Heart left ventricle (tissue), 13 donors: ENCODE measurements around the gene RPS27L.

Experiments used
- POLR2A ChIP-seq, 2 donors: fragments of 450-650 bp; IDR thresholded peaks; one replicate each; pipeline ENCODE4 v1.6.1; 2017; ENCODE audit warnings: antibody characterized with exemption in 2 of 2, mild to moderate bottlenecking in 2 of 2, moderate library complexity in 2 of 2
- TF ChIP-seq, protein P1 (sequence below), 12 donors: fragments of 200-600 bp; sonication (generic) in 4 of 12; IDR thresholded peaks; one replicate each; pipeline versions ENCODE4 v1.5.0 to v1.8.0; 2018 to 2022; ENCODE audit warnings: antibody characterized with exemption in 12 of 12, mild to moderate bottlenecking in 5 of 12
- donor health status: ischemic (EF 13 %, LVEDD 7.1; RV severe dilation, severe dysfunction).
- donor health status: DM: no; HTN: yes; CAD: no.
- donor health status: DM: no; HTN: no; CAD: no.
- donor health status: ischemic (EF 25% LVEDD 6.9; RV normal size, moderate dysfunction).
- donor health status: ischemic (EF 25% LVEDD 5.7; RV mildly dilated, moderate dysfunction).
- donor health status: ischemic (EF 35%, LVEDD 5.7; RV mildly dilated, moderate dysfunction).
- donor health status: nonischemic (EF 11% LVEDD 7.7; RV severe dilation, severe dysfunction).
- donor health status: DM: yes; HTN: yes; CAD: no.
- donor health status: PGD.
- donor health status: ischemic (EF 29% LVEDD 5.4; RV normal size, mild dysfunction).
- donor health status: nonischemic (EF 23%, LVEDD 6.1; RV moderate dilation, normal function).

DNA sequence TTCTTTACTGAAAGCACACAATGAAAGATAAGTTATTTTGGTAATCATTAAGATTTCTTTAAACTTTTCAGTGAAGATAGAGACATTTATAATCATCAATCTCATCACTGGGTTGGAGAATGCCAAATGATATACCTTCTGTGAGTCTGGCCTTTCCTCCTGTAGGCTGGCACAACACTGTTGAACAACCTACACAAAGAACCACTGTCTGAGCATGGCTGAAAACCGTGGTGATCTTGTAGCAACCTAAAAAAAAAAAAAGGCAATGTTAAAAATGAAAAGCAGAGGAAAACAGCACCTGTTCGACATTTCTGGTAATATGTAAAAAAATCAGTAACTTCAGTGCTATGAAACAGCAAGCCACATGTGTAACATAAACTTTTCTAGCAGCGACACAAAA, 1.8 kb downstream of the RPS27L start:
- TF ChIP-seq, protein P1, sequence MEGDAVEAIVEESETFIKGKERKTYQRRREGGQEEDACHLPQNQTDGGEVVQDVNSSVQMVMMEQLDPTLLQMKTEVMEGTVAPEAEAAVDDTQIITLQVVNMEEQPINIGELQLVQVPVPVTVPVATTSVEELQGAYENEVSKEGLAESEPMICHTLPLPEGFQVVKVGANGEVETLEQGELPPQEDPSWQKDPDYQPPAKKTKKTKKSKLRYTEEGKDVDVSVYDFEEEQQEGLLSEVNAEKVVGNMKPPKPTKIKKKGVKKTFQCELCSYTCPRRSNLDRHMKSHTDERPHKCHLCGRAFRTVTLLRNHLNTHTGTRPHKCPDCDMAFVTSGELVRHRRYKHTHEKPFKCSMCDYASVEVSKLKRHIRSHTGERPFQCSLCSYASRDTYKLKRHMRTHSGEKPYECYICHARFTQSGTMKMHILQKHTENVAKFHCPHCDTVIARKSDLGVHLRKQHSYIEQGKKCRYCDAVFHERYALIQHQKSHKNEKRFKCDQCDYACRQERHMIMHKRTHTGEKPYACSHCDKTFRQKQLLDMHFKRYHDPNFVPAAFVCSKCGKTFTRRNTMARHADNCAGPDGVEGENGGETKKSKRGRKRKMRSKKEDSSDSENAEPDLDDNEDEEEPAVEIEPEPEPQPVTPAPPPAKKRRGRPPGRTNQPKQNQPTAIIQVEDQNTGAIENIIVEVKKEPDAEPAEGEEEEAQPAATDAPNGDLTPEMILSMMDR (IDR thresholded peaks at IDR 0.05) = no peak
- TF ChIP-seq POLR2A (IDR thresholded peaks at IDR 0.05) = no peak
